NCI-H2196 (cell line): ENCODE measurements around the gene BAIAP2L2.

Experiments
- DNase-seq: peaks from one replicate; lab custom pipeline; 2025; ENCODE audit not compliant: unreplicated experiment; lab: John Stamatoyannopoulos, UW

BAIAP2L2 gene

GRCh38 chr22:38069372-38070249, 40.9 kb downstream of the BAIAP2L2 start:
- DNase-seq = no peak

- DNase-seq = no peak
Observed at GRCh38 chr22:38068641-38069371, 41.7 kb downstream of the BAIAP2L2 start.

GRCh38 chr22:38067761-38068360, 42.6 kb downstream of the BAIAP2L2 start:
- DNase-seq = no peak

GRCh38 chr22:38067028-38067415, 43.5 kb downstream of the BAIAP2L2 start:
- DNase-seq = no peak

GRCh38 chr22:38066381-38067027, 44.0 kb downstream of the BAIAP2L2 start:
- DNase-seq = no peak

- no peak for DNase-seq
Observed at GRCh38 chr22:38065539-38065938, 44.9 kb downstream of the BAIAP2L2 start.

- DNase-seq = no peak
Observed at GRCh38 chr22:38062791-38063190, 47.7 kb downstream of the BAIAP2L2 start.

GRCh38 chr22:38056969-38057891, 53.3 kb downstream of the BAIAP2L2 start, which contains the start of gene PICK1:
TSS of gene PICK1 (plus strand) at chr22:38057404. CDS start at chr22:38057810, 406 bp downstream.
- DNase-seq = peak; percentile 78

GRCh38 chr22:38051900-38052862, 58.3 kb downstream of the BAIAP2L2 start:
- peak; percentile 61 for DNase-seq

- no peak for DNase-seq
Observed at GRCh38 chr22:38051261-38051660, 59.2 kb downstream of the BAIAP2L2 start.

GRCh38 chr22:38050720-38051119, 59.8 kb downstream of the BAIAP2L2 start:
- no peak for DNase-seq

- DNase-seq = no peak
Observed at GRCh38 chr22:38049812-38050619, 60.5 kb downstream of the BAIAP2L2 start.

- no peak for DNase-seq
Observed at GRCh38 chr22:38046070-38046748, 64.3 kb downstream of the BAIAP2L2 start.

GRCh38 chr22:38043151-38044039, 67.1 kb downstream of the BAIAP2L2 start:
- no peak for DNase-seq

- DNase-seq = no peak
Observed at GRCh38 chr22:38042488-38042790, 68.0 kb downstream of the BAIAP2L2 start.

GRCh38 chr22:38041760-38042487, 68.6 kb downstream of the BAIAP2L2 start:
- no peak for DNase-seq
